ENCODE results near the gene DNAH1. TPM values are rescaled to one million over a fixed set of nuclear protein-coding genes. Genes with fewer than 3 reads are reported as not detected.

The DNAH1 gene
- total and polyA plus RNA-seq, 2 of the 4 experiments (the other 2 are of a cell fraction): 2.0 to 4.0 TPM

GRCh38 chr3:52269776-52270175, 46.3 kb upstream of the DNAH1 start:
- WGBS, 2 experiments (ENCODE audit: extremely low coverage in 2 of 2, insufficient read length in 1 of 2): 43% methylated on average over 1 of the region's 3 CpGs; no CpG with 5 or more reads in 1 of the 2 experiments
- H4K8ac ChIP-seq (ENCODE audit: low read depth in 2 of 2, low read length in 2 of 2): no peak overlapping the region
- H2BK5ac ChIP-seq (ENCODE audit: low read depth, low read length, poor library complexity, severe bottlenecking): no peak overlapping the region
- no peak overlapping the region for H2AFZ ChIP-seq (replicated peaks; ENCODE audit: low read length, poor library complexity)
- no peak overlapping the region for H2BK15ac ChIP-seq (ENCODE audit: low read depth, low read length)
- DNase-seq: no peak
- no peak overlapping the region for H2BK20ac ChIP-seq (ENCODE audit: low read depth, low read length)
- no peak overlapping the region for H2AK9ac ChIP-seq (replicated peaks; ENCODE audit: low read depth, low read length, poor library complexity)
- no peak overlapping the region for H3K23ac ChIP-seq (ENCODE audit: low read depth, low read length)
- no peak for ATAC-seq (ENCODE audit: low read depth)
- no peak overlapping the region for H3K4me2 ChIP-seq (ENCODE audit: low read depth, low read length)
- H3K9ac ChIP-seq (ENCODE audit: low read depth, low read length): no peak overlapping the region
- H3K4me3 ChIP-seq (ENCODE audit: insufficient read depth, low read depth, low read length): no peak overlapping the region
- H3K27me3 ChIP-seq (ENCODE audit: control insufficient read depth, insufficient read depth, low read length): no peaks in the 10 kb centered on the region
- in situ Hi-C loops (cut with MboI; ENCODE audit: low sequenced_read_pairs): no loop called here
- H2AK5ac ChIP-seq (ENCODE audit: low read depth, low read length): no peak overlapping the region
- H3K18ac ChIP-seq (ENCODE audit: low read depth, low read length): no peak overlapping the region
- ChIA-PET POLR2A (ENCODE audit: unreplicated experiment) (no interaction called here), CTCF (no interaction called here)
- H3K4me1 ChIP-seq (ENCODE audit: control insufficient read depth, insufficient read depth, low read length): peaks cover 4% of the 10 kb centered on the region; the same call in 1 of the 2 replicates
- peaks cover 17 to 49% of the 10 kb centered on the region in 2 experiments for H3K79me1 ChIP-seq (ENCODE audit: low read depth in 1 of 2, low read length in 2 of 2)
- BruUV-seq (replicated peaks): no TSS peak
- peaks cover 68% of the 10 kb centered on the region for H4K20me1 ChIP-seq (ENCODE audit: insufficient read depth, low read length)
- intact Hi-C loops (cut with micrococcal nuclease): loop anchor here (2.0 kb wide), 1 partner anchor 15 kb away; no protein-coding TSS in a partner anchor
- H3K14ac ChIP-seq (replicated peaks; ENCODE audit: low read depth, low read length): no peak overlapping the region
- dilution Hi-C loops (cut with HindIII; ENCODE audit: low sequenced_read_pairs, unreplicated experiment): no loop called here
- no peak overlapping the region for H4K5ac ChIP-seq (ENCODE audit: low read depth, low read length)
- H3K9me3 ChIP-seq (ENCODE audit: control insufficient read depth, insufficient read depth, low read length): no peaks in the 10 kb centered on the region
- H3K56ac ChIP-seq (ENCODE audit: extremely low read depth, insufficient read depth, low read length): no peak overlapping the region
- peaks cover 39% of the 10 kb centered on the region for H3K36me3 ChIP-seq (ENCODE audit: control insufficient read depth, insufficient read depth, low read length)
- H4K91ac ChIP-seq (ENCODE audit: insufficient read depth, low read depth, low read length): no peak overlapping the region
- TF ChIP-seq SMC3 (IDR thresholded peaks at IDR 0.05; ENCODE audit: low read depth, low read length) (no peak), CEBPB (IDR thresholded peaks at IDR 0.05; ENCODE audit: low read depth, low read length) (no peak)
- peaks cover 7% of the 10 kb centered on the region; the same call in 1 of the 2 replicates for H3K9me1 ChIP-seq (ENCODE audit: insufficient read depth, low read length)
- no peak overlapping the region for H2BK120ac ChIP-seq (ENCODE audit: low read depth, low read length)
- no peak overlapping the region for H3K4ac ChIP-seq (ENCODE audit: low read depth, low read length)
- no peak overlapping the region for H3K27ac ChIP-seq (ENCODE audit: insufficient read depth, low read length)
